OCI-LY1 (cell line): ENCODE measurements around the gene RAB1A.
"Not testable (repeated sequence)": the region's sequence is repeated elsewhere in the genome, so short reads cannot be mapped to it uniquely, and the experiment has no call there.

Experiments
- EZH2 ChIP-seq: fragments of 200-600 bp; sonication (generic), shearing (Covaris generic); IDR thresholded peaks from 2 replicates; pipeline ENCODE4 v1.8.0; 2017; ENCODE audit warnings: borderline replicate concordance, mixed run types, mild to moderate bottlenecking, antibody characterized with exemption, low read length, moderate library complexity, mixed read lengths
- TF ChIP-seq, protein P1 (sequence below): fragments of 200-600 bp; sonication (generic), shearing (Covaris generic); IDR thresholded peaks from 2 replicates; pipeline ENCODE4 v1.5.1; 2017; ENCODE audit warnings: mild to moderate bottlenecking, antibody characterized with exemption, low read length, moderate library complexity, mixed read lengths

DNA sequence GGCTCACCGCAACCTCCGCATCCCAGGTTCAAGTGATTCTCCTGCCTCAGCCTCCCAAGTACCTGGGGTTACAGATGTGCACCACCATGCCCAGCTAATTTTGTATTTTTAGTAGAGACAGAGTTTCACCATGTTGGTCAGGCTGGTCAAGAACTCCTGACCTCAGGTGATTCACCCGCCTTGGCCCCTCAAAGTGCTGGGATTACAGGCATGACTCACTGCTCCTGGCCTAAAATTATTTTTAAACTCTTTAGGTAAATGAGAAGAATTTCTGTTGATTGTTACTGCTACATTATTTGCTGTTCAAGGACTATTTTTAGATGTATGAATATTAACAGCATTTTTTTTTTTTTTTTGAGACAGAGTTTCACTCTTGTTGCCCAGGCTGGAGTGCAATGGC is 44.1 kb upstream of the RAB1A start:
- not testable (repeated sequence) for TF ChIP-seq EZH2
- TF ChIP-seq, protein P1, sequence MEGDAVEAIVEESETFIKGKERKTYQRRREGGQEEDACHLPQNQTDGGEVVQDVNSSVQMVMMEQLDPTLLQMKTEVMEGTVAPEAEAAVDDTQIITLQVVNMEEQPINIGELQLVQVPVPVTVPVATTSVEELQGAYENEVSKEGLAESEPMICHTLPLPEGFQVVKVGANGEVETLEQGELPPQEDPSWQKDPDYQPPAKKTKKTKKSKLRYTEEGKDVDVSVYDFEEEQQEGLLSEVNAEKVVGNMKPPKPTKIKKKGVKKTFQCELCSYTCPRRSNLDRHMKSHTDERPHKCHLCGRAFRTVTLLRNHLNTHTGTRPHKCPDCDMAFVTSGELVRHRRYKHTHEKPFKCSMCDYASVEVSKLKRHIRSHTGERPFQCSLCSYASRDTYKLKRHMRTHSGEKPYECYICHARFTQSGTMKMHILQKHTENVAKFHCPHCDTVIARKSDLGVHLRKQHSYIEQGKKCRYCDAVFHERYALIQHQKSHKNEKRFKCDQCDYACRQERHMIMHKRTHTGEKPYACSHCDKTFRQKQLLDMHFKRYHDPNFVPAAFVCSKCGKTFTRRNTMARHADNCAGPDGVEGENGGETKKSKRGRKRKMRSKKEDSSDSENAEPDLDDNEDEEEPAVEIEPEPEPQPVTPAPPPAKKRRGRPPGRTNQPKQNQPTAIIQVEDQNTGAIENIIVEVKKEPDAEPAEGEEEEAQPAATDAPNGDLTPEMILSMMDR: not testable (repeated sequence)
